Measurements from ENCODE around the gene SLC7A1.

DNA sequence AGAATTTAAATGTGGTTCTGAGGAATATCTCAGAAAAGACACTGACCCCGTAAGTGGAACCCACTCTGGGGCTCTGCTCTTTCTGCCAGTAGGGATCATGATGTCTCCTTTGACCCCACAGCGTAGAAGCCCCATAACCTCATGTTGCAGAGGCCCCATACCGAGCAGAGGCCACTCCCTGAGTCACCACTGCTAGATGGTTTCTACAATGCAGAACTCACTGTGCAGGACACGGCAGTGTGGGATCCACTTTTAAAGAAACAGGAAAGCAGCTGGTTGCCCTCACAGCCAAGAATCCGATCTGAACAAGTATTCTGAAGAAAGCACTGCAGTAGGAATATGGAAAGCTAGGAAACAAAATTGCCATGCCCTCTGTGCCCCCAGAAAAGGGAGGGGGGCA lies 4.2 kb downstream of the SLC7A1 start:
- TF ChIP-seq, protein P1, sequence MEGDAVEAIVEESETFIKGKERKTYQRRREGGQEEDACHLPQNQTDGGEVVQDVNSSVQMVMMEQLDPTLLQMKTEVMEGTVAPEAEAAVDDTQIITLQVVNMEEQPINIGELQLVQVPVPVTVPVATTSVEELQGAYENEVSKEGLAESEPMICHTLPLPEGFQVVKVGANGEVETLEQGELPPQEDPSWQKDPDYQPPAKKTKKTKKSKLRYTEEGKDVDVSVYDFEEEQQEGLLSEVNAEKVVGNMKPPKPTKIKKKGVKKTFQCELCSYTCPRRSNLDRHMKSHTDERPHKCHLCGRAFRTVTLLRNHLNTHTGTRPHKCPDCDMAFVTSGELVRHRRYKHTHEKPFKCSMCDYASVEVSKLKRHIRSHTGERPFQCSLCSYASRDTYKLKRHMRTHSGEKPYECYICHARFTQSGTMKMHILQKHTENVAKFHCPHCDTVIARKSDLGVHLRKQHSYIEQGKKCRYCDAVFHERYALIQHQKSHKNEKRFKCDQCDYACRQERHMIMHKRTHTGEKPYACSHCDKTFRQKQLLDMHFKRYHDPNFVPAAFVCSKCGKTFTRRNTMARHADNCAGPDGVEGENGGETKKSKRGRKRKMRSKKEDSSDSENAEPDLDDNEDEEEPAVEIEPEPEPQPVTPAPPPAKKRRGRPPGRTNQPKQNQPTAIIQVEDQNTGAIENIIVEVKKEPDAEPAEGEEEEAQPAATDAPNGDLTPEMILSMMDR (IDR thresholded peaks at IDR 0.05 in 8 of 11, conservative IDR thresholded peaks at IDR 0.05 in 3 of 11) = no peak
- TF ChIP-seq POLR2A (IDR thresholded peaks at IDR 0.05) = no peak
- TF ChIP-seq POLR2AphosphoS5 (IDR thresholded peaks at IDR 0.05) = no peak

All from spleen (tissue), 7 donors.